ENCODE results near the gene CAVIN1. TPM values are rescaled to one million over a fixed set of nuclear protein-coding genes. Genes with fewer than 3 reads are reported as not detected.
"Not testable (repeated sequence)": the region's sequence is repeated elsewhere in the genome, so short reads cannot be mapped to it uniquely, and the experiment has no call there.

CAVIN1 gene
- total and polyA plus RNA-seq, 11 donors = 140 to 318 (median 253) TPM

- TF ChIP-seq, protein P1, sequence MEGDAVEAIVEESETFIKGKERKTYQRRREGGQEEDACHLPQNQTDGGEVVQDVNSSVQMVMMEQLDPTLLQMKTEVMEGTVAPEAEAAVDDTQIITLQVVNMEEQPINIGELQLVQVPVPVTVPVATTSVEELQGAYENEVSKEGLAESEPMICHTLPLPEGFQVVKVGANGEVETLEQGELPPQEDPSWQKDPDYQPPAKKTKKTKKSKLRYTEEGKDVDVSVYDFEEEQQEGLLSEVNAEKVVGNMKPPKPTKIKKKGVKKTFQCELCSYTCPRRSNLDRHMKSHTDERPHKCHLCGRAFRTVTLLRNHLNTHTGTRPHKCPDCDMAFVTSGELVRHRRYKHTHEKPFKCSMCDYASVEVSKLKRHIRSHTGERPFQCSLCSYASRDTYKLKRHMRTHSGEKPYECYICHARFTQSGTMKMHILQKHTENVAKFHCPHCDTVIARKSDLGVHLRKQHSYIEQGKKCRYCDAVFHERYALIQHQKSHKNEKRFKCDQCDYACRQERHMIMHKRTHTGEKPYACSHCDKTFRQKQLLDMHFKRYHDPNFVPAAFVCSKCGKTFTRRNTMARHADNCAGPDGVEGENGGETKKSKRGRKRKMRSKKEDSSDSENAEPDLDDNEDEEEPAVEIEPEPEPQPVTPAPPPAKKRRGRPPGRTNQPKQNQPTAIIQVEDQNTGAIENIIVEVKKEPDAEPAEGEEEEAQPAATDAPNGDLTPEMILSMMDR (IDR thresholded peaks at IDR 0.05) = no peak
- no peak for TF ChIP-seq POLR2A (IDR thresholded peaks at IDR 0.05)
- Histone ChIP-seq H3K27me3 (no peaks in the 10 kb centered on the region), H3K36me3 (peaks cover 0 to 5% (median 0%) of the 10 kb centered on the region in 9 donors), H3K4me1 (peaks cover 3 to 97% (median 69%) of the 10 kb centered on the region in 12 donors), H3K4me3 (no peak overlapping the region), H3K9me3 (peaks cover 0 to 5% (median 0%) of the 10 kb centered on the region in 12 donors), H3K27ac (peak overlapping the region in 1 of 12 donors; percentile 46)
- no peak for DNase-seq
- 54 to 68% (median 65%) methylated on average over 7 of the region's 7 CpGs for WGBS, 4 donors
- intact Hi-C loops (cut with DNase I) = no loop called here
- no peak for ATAC-seq
These were observed 59.1 kb downstream of the CAVIN1 start for GRCh38 chr17:42363767-42364585.

DNA sequence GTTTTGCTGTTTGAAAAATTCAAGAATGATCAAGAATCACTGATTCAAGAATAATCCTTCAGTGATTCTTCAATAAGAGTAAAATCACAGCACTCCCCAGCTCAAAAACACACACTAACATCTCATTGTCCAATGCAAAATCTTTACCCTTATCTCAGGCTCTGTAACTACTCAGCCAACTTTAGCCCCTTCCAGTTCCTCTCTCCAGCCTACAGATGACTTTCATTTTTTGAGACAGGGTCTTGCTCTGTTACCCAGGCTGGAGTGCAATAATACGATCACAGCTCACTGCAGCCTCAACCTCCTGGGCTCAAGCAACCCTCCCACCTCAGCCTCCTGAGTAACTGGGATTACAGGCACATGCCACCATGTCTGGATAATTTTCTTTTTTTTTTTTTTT lies 59.8 kb downstream of the CAVIN1 start:
- DNase-seq = no peak
- intact Hi-C loops (cut with DNase I) = no loop called here
- Histone ChIP-seq H3K9me3 (peaks cover 0 to 5% (median 0%) of the 10 kb centered on the region in 12 donors), H3K4me1 (peaks cover under 1 to 97% (median 71%) of the 10 kb centered on the region in 12 donors), H3K36me3 (peaks cover 0 to 5% (median 0%) of the 10 kb centered on the region in 9 donors), H3K27me3 (no peaks in the 10 kb centered on the region), H3K4me3 (no peak overlapping the region), H3K27ac (peak overlapping the region in 1 of 12 donors; percentile 46)
- ATAC-seq = no peak
- WGBS, 4 donors = 88 to 96% (median 91%) methylated on average over 1 of the region's 1 CpG
- no peak for TF ChIP-seq POLR2A (IDR thresholded peaks at IDR 0.05)

- intact Hi-C loops (cut with DNase I) = no loop called here
- H3K36me3 ChIP-seq = peaks cover 0 to 5% (median 0%) of the 10 kb centered on the region in 9 donors
- no peaks in the 10 kb centered on the region for H3K27me3 ChIP-seq
- WGBS, 4 donors = 66 to 76% (median 71%) methylated on average over 7 of the region's 7 CpGs
- peaks cover 0 to 5% (median 0%) of the 10 kb centered on the region in 12 donors for H3K9me3 ChIP-seq
- no peak overlapping the region for H3K4me3 ChIP-seq
- TF ChIP-seq POLR2A (IDR thresholded peaks at IDR 0.05) = no peak
- TF ChIP-seq, protein P1 (IDR thresholded peaks at IDR 0.05) = no peak
- DNase-seq = peak in 2 of 5 donors; percentile 50 to 67
- ATAC-seq = peak; percentile 45 to 78 (median 58)
- H3K27ac ChIP-seq = peak overlapping the region in 7 of 12 donors; percentile 25 to 60 (median 47)
- peaks cover 0 to 97% (median 66%) of the 10 kb centered on the region in 12 donors for H3K4me1 ChIP-seq
These were observed 60.7 kb downstream of the CAVIN1 start for GRCh38 chr17:42362245-42362961.

DNA sequence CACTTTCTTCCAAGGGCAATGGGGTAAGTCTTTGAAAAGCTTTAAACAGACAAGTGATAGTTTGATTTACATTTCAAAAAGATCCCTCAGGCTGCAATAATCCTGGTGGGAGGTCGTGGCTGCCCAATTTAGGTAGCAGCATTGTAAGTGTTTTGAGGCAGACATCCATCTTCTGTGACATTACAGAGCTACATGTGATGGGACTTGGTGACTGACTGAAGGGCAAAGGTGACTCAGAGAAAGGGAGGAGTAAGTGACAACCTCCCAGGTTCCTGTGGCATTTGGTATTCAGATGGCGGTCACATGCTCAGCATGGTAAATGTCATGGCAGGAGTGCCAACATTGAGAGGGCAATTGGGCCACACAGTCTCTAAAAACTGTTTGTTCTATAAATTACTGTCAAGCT lies 61.3 kb downstream of the CAVIN1 start:
- Histone ChIP-seq H3K27me3 (no peaks in the 10 kb centered on the region), H3K4me1 (peaks cover 0 to 93% (median 62%) of the 10 kb centered on the region in 12 donors)
- intact Hi-C loops (cut with DNase I) = no loop called here

DNA sequence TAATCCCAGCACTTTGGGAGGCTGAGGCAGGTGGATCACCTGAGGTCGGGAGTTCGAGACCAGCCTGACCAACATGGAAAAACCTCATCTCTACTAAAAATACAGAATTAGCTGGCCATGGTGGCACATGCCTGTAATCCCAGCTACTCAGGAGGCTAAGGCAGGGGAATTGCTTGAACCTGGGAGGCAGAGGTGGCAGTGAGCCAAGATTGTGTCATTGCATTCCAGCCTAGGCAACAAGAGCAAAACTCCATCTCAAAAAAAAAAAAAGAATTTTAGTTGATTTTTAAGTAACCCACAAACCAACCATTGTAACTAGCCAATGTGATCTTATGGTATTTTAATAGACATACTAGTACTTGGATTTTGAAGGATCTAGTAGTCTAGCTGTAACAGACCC lies 62.7 kb downstream of the CAVIN1 start:
- H3K27ac ChIP-seq; H3K9me3 ChIP-seq; intact Hi-C loops (cut with DNase I); H3K4me3 ChIP-seq; ATAC-seq; H3K27me3 ChIP-seq: not testable (repeated sequence)
- Histone ChIP-seq H3K36me3 (peaks cover 0 to 16% (median 0%) of the 10 kb centered on the region in 9 donors), H3K4me1 (peaks cover 0 to 92% (median 58%) of the 10 kb centered on the region in 12 donors)
- WGBS, 4 donors = 86 to 91% (median 89%) methylated on average over 2 of the region's 2 CpGs
- DNase-seq = peak in 1 of 5 donors; percentile 44

More for the DNA sequence above, 61.3 kb downstream of the CAVIN1 start:
- Histone ChIP-seq H3K27ac (peak overlapping the region in 7 of 12 donors; percentile 25 to 60 (median 47)), H3K4me3 (no peak overlapping the region), H3K9me3 (peaks cover 0 to 5% (median 0%) of the 10 kb centered on the region in 12 donors), H3K36me3 (peaks cover 0 to 6% (median 0%) of the 10 kb centered on the region in 9 donors)
- peak in 3 of 4 donors; percentile 44 to 63 (median 59) for ATAC-seq
- DNase-seq = no peak
- TF ChIP-seq POLR2A (IDR thresholded peaks at IDR 0.05) = no peak
- TF ChIP-seq, protein P1 (IDR thresholded peaks at IDR 0.05) = no peak
- 44 to 67% (median 56%) methylated on average over 2 of the region's 2 CpGs for WGBS, 4 donors

Measured in heart left ventricle (tissue), 16 donors.